Measurements from ENCODE around the gene AP4B1.
A peak's percentile ranks its signal among the peaks of the same experiment; 100 is the strongest.

The AP4B1 gene

GRCh38 chr1:113940365-113941244 lies 36.0 kb upstream of the AP4B1 start:
- no peak for TF ChIP-seq CTCF (IDR thresholded peaks at IDR 0.05; ENCODE audit: control extremely low read depth, extremely low read depth, low read depth, missing control alignments)
- peak; percentile 29 for DNase-seq (ENCODE audit: extremely low spot score)
- CTCF ChIA-PET = interaction anchor here (0.7 to 2.7 kb wide), 9 partner anchors 10 to 460 kb away, joined by 3 to 19 read pairs (median 3); partner anchors contain the start of gene AP4B1
- POLR2A ChIA-PET = interaction anchor here (0.6 to 1.1 kb wide), 2 partner anchors 8 to 11 kb away, joined by 5 to 9 read pairs; partner anchors contain the start of gene HIPK1

DNA sequence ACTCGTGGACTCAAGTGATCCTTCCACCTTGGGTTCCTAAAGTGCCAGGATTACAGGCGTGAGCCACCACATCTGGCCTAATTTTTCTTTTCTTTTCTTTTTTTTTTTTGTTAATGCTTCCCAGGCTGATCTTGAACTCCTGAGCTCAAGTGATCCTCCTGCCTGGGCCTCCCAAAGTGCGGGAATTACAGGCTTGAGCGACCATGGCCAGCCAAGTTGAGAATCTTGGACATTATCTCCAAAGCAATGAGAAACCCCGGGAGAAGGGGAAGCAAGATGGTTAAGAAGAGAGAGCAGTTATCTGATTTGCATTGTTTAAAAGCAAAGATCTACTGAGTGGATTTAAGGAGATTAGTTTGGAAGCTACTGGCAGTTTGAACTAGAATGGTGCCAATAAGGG lies 33.6 kb upstream of the AP4B1 start:
- no peak for TF ChIP-seq CTCF (IDR thresholded peaks at IDR 0.05; ENCODE audit: control extremely low read depth, extremely low read depth, low read depth, missing control alignments)
- CTCF ChIA-PET = interaction anchor here (1.4 to 3.6 kb wide), 3 partner anchors 10 to 103 kb away, joined by 3 to 11 read pairs (median 4); no protein-coding TSS in a partner anchor

DNA sequence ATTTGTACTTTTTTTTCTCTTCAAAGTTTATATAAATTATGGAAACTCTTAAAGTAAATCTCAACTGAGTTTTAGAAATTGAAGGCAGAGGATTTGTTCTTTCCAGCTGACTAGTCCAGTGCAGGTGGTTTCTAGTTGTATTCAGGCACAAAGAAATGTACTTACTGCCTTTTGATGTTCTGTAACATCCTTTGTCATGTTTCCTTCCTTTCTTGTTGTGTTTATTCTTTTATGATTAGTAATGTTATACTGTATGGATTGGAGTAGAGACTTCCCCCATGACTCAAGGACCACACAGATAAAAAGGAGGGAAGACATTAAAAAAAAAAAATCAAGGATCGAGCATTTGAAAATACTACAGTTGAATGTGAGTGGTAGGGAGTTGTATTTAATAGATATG lies 32.5 kb upstream of the AP4B1 start:
- TF ChIP-seq CTCF (IDR thresholded peaks at IDR 0.05; ENCODE audit: control extremely low read depth, extremely low read depth, low read depth, missing control alignments) = no peak
- ChIA-PET CTCF (interaction anchor here (3.6 kb wide), 1 partner anchor 11 kb away, joined by 11 read pairs; no protein-coding TSS in a partner anchor), POLR2A (no interaction called here)
- DNase-seq (ENCODE audit: extremely low spot score) = no peak

More for the DNA sequence above, 33.6 kb upstream of the AP4B1 start:
- POLR2A ChIA-PET = interaction anchor here (0.7 kb wide), 1 partner anchor 59 kb away, joined by 3 read pairs; no protein-coding TSS in a partner anchor
- DNase-seq (ENCODE audit: extremely low spot score) = no peak

GRCh38 chr1:113935970-113936369 lies 31.4 kb upstream of the AP4B1 start:
- ChIA-PET POLR2A (no interaction called here), CTCF (interaction anchor here (1.0 to 3.6 kb wide), 4 partner anchors 12 to 347 kb away, joined by 3 to 11 read pairs (median 4); no protein-coding TSS in a partner anchor)
- no peak for DNase-seq (ENCODE audit: extremely low spot score)
- no peak for TF ChIP-seq CTCF (IDR thresholded peaks at IDR 0.05; ENCODE audit: control extremely low read depth, extremely low read depth, low read depth, missing control alignments)

GRCh38 chr1:113935176-113935575 lies 30.6 kb upstream of the AP4B1 start:
- POLR2A ChIA-PET = interaction anchor here (0.9 kb wide), 1 partner anchor 123 kb away, joined by 3 read pairs; the partner anchor contains the start of gene RSBN1
- TF ChIP-seq CTCF (IDR thresholded peaks at IDR 0.05; ENCODE audit: control extremely low read depth, extremely low read depth, low read depth, missing control alignments) = no peak
- CTCF ChIA-PET = interaction anchor here (1.0 to 1.3 kb wide), 3 partner anchors 29 to 348 kb away, joined by 3 to 4 read pairs (median 4); no protein-coding TSS in a partner anchor
- no peak for DNase-seq (ENCODE audit: extremely low spot score)

GRCh38 chr1:113934511-113935055 lies 30.0 kb upstream of the AP4B1 start:
- POLR2A ChIA-PET = interaction anchor here (0.6 to 0.9 kb wide), 3 partner anchors 59 to 122 kb away, joined by 3 to 8 read pairs (median 3); partner anchors contain the start of gene RSBN1
- CTCF ChIA-PET = interaction anchor here (0.8 to 1.5 kb wide), 4 partner anchors 12 to 348 kb away, joined by 3 to 4 read pairs (median 4); no protein-coding TSS in a partner anchor

More at GRCh38 chr1:113934511-113935055, 30.0 kb upstream of the AP4B1 start:
- no peak for DNase-seq (ENCODE audit: extremely low spot score)
- no peak for TF ChIP-seq CTCF (IDR thresholded peaks at IDR 0.05; ENCODE audit: control extremely low read depth, extremely low read depth, low read depth, missing control alignments)

Measured in GM10248 (cell line).